ENCODE results near the gene CD96. TPM values are rescaled to one million over a fixed set of nuclear protein-coding genes. Genes with fewer than 3 reads are reported as not detected.

Gene CD96
- total and polyA plus RNA-seq, 10 donors: 2.9 to 43.9 (median 24.1) TPM

DNA sequence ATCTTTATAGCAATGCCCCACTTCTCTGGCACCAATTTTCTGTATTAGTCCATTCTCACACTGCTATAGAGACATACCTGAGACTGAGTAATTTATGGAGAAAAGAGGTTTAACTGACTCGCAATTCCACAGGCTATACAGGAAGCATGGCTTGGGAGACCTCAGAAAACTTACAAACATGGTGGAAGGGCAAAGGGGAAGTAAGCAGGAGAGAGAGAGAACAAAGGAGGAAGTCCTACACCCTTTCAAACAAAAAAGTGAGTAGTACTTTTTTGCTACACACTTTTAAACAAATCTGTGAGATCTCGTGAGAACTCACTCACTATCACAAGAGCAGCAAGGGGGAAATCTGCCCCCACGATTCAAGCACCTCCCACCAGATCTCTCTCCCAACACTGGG, 120.9 kb downstream of the CD96 start:
- Histone ChIP-seq H3K27ac (peak overlapping the region in 1 of 8 donors; percentile 28), H3K4me1 (peaks cover 5 to 14% (median 7%) of the 10 kb centered on the region in 6 donors), H3K27me3 (replicated peaks in 1 of 7) (no peaks in the 10 kb centered on the region), H3K36me3 (peaks cover 0 to 17% (median 0%) of the 10 kb centered on the region in 6 donors), H3K9me3 (peaks cover 0 to 34% (median 17%) of the 10 kb centered on the region in 8 donors), H3K4me3 (no peak overlapping the region)
- intact Hi-C loops (cut with DNase I; ENCODE audit: low total_unique reads): no loop called here
- 65 to 80% (median 73%) methylated on average over 3 of the region's 3 CpGs for WGBS, 5 donors
- TF ChIP-seq POLR2AphosphoS5 (IDR thresholded peaks at IDR 0.05) (no peak), POLR2A (IDR thresholded peaks at IDR 0.05) (no peak)
- TF ChIP-seq, protein P1, sequence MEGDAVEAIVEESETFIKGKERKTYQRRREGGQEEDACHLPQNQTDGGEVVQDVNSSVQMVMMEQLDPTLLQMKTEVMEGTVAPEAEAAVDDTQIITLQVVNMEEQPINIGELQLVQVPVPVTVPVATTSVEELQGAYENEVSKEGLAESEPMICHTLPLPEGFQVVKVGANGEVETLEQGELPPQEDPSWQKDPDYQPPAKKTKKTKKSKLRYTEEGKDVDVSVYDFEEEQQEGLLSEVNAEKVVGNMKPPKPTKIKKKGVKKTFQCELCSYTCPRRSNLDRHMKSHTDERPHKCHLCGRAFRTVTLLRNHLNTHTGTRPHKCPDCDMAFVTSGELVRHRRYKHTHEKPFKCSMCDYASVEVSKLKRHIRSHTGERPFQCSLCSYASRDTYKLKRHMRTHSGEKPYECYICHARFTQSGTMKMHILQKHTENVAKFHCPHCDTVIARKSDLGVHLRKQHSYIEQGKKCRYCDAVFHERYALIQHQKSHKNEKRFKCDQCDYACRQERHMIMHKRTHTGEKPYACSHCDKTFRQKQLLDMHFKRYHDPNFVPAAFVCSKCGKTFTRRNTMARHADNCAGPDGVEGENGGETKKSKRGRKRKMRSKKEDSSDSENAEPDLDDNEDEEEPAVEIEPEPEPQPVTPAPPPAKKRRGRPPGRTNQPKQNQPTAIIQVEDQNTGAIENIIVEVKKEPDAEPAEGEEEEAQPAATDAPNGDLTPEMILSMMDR (IDR thresholded peaks at IDR 0.05 in 8 of 11, conservative IDR thresholded peaks at IDR 0.05 in 3 of 11): no peak
- DNase-seq: no peak

DNA sequence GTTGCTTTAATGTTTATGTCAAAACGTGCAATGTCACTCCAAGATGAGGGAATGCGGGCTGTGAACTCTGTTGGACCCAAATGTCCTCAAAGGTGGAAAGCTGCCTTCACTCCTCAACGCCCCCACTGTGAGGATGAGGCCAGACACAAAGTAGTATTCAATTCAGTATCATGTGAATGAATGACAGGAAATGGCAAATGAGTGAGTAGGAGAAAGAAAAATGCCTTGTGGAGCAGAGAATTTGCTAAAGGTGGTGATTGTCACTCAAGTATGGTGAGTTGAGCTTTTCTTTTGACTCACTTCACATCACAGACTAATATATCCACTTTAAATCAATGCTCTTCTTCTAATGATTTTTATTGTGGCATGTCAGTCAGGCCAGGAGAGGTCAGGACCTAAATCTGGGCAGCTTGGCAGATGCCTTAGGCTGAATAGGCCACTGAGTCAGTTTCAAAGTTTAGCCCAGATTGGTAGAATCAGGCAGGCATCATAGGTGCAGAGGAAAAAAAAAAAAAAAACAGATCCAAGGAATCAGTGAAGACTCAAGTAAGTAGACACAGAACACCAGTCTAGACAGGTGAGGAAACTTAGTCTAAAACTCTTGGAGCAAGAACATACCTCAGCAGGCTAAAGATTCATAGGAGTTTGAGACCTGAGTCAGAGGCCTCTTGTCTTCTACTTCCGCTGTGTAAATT, 124.2 kb downstream of the CD96 start:
- TF ChIP-seq POLR2AphosphoS5 (IDR thresholded peaks at IDR 0.05): no peak
- no peak for TF ChIP-seq POLR2A (IDR thresholded peaks at IDR 0.05)
- TF ChIP-seq, protein P1 (IDR thresholded peaks at IDR 0.05 in 8 of 11, conservative IDR thresholded peaks at IDR 0.05 in 3 of 11): no peak
- DNase-seq: no peak
- H3K36me3 ChIP-seq: peaks cover 0 to 17% (median 0%) of the 10 kb centered on the region in 6 donors
- peaks cover 18 to 32% (median 23%) of the 10 kb centered on the region in 6 donors for H3K4me1 ChIP-seq
- H3K27ac ChIP-seq: peak overlapping the region in 1 of 8 donors; percentile 86
- H3K27me3 ChIP-seq (replicated peaks in 1 of 7): no peaks in the 10 kb centered on the region
- H3K9me3 ChIP-seq: peaks cover 0 to 27% (median 17%) of the 10 kb centered on the region in 8 donors
- intact Hi-C loops (cut with DNase I; ENCODE audit: low total_unique reads): no loop called here
- WGBS, 5 donors: 66 to 80% (median 72%) methylated on average over 4 of the region's 4 CpGs
- H3K4me3 ChIP-seq: no peak overlapping the region

DNA sequence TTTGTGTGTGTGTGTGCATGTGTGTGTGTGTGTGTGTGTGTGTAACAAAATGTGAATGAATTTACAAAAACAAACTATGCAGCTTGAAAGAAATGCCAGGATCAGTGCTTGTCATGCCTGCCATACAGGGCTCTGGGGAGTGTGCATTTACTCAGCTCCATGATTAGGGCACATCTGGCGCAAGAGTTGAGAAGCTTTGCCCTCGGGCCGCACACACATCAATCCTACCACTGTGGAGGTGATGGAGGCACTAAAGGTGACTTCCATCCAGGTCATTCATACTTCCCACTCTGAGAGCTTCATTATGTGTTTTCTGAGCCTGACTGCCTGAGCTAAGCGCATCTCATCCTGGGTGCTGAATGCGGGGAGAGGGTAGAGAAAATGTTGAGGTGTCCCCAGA, 125.2 kb downstream of the CD96 start:
- Histone ChIP-seq H3K4me3 (peak overlapping the region in 1 of 8 donors; percentile 52), H3K36me3 (peaks cover 0 to 7% (median 0%) of the 10 kb centered on the region in 6 donors), H3K27ac (peak overlapping the region; percentile 53 to 93 (median 86)), H3K9me3 (peaks cover 0 to 18% (median 9%) of the 10 kb centered on the region in 8 donors), H3K27me3 (replicated peaks in 1 of 7) (no peaks in the 10 kb centered on the region), H3K4me1 (peaks cover 18 to 39% (median 23%) of the 10 kb centered on the region in 6 donors)
- 91 to 99% (median 95%) methylated on average over 5 of the region's 5 CpGs for WGBS, 5 donors
- no peak for TF ChIP-seq POLR2A (IDR thresholded peaks at IDR 0.05)
- no peak for TF ChIP-seq POLR2AphosphoS5 (IDR thresholded peaks at IDR 0.05)
- TF ChIP-seq, protein P1 (IDR thresholded peaks at IDR 0.05 in 8 of 11, conservative IDR thresholded peaks at IDR 0.05 in 3 of 11): no peak
- intact Hi-C loops (cut with DNase I; ENCODE audit: low total_unique reads): no loop called here
- peak; percentile 71 for DNase-seq

DNA sequence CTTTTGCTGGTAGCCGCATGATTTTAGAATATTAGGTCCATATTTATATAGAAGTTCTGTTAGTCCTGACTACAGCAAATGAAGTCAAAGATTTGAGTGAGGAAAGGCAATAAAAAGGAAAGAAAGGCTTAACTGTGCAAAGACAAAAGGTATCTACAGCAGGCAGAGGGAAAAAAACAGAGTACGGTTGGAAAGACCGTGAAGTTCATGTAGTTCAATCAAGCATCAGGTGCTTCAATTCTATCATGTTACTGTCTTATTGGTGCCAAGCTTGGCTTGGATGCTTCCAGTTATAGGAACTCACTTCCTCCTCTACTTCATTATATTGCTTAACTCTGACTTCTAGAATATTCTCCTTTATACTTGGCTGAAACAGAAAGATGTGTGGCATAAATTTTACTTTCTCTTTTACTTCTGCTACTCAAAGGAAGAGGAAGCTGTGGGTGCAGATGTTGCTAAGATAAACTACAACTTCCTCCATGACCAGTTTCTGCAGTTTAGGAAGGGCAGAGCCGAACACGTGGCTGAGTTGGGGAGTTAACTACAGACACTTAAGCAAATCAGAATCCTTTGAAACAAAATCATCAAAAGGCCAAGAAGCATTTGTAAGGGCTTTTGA, 125.7 kb downstream of the CD96 start:
- 39 to 43% (median 42%) methylated on average over 5 of the region's 5 CpGs for WGBS, 5 donors
- no peak for TF ChIP-seq POLR2A (IDR thresholded peaks at IDR 0.05)
- peak in 1 of 3 donors; percentile 68 for TF ChIP-seq POLR2AphosphoS5 (IDR thresholded peaks at IDR 0.05)
- peak; percentile 90 for DNase-seq
- Histone ChIP-seq H3K36me3 (peaks cover 0 to 4% (median 0%) of the 10 kb centered on the region in 6 donors), H3K4me1 (peaks cover 18 to 45% (median 23%) of the 10 kb centered on the region in 6 donors), H3K9me3 (peaks cover 0 to 13% (median 4%) of the 10 kb centered on the region in 8 donors), H3K27me3 (replicated peaks in 1 of 7) (no peaks in the 10 kb centered on the region), H3K27ac (peak overlapping the region; percentile 53 to 93 (median 86)), H3K4me3 (peak overlapping the region in 1 of 8 donors; percentile 52)
- intact Hi-C loops (cut with DNase I; ENCODE audit: low total_unique reads): no loop called here

Data from spleen (tissue), 11 donors.